Endothelial cell of umbilical vein (primary cell): ENCODE measurements around the gene PYGO1. TPM values are rescaled to one million over a fixed set of nuclear protein-coding genes. Genes with fewer than 3 reads are reported as not detected.

Source experiments
- BruUV-seq: library from RNA; stranded (reverse); fragments of 400-500 nt; replicated peaks from 2 replicates; lab custom pipeline; 2021; lab: Mats Ljungman, UMichigan
- CTCF ChIA-PET: fragments of 300-600, 350-600 bp; sonication (Branson Sonifier 250); formaldehyde crosslinking; loops from one replicate; lab custom pipeline; 2021; ENCODE audit warnings: antibody characterized with exemption, inconsistent platforms; lab: Charles Lee
- POLR2A ChIA-PET: fragments of 300-600, 350-600 bp; sonication (Branson Sonifier 250); formaldehyde crosslinking; loops from one replicate; lab custom pipeline; 2021; ENCODE audit warnings: antibody characterized with exemption, inconsistent platforms; lab: Charles Lee
- DNase-seq: peaks from one replicate; pipeline ENCODE4 v3.0.0-alpha.2; 2011; ENCODE audit warnings: low read depth, low spot score
- FAIRE-seq: peaks from 2 replicates; lab custom pipeline; 2011; peaks lifted over from hg19 to GRCh38; lab: Jason Lieb, UNC
- H2AFZ ChIP-seq: 2 replicates; pipeline ENCODE4 v1.6.0; 2012; ENCODE audit warnings: low read depth, low read length, control low read depth, inconsistent platforms
- H3K27ac ChIP-seq: 2 replicates; pipeline ENCODE4 v1.5.1; 2011; ENCODE audit warnings: low read depth, mild to moderate bottlenecking, control low read depth, low read length, moderate library complexity; ENCODE audit not compliant: insufficient read depth
- H3K27me3 ChIP-seq, 2 experiments: 2 replicates each; pipeline versions ENCODE4 v1.6.0 to v1.6.1; 2011; ENCODE audit warnings: low read length in 2 of 2, mixed read lengths in 1 of 2; ENCODE audit not compliant: control insufficient read depth in 2 of 2, insufficient read depth in 2 of 2
- H3K36me3 ChIP-seq, 2 experiments: 2 replicates in 1 of 2; 3 replicates in 1 of 2; pipeline ENCODE4 v1.5.1; 2011; ENCODE audit warnings: low read length in 2 of 2, mild to moderate bottlenecking in 1 of 2, moderate library complexity in 1 of 2; ENCODE audit not compliant: control insufficient read depth in 2 of 2, insufficient read depth in 2 of 2; ENCODE audit errors: extremely low read depth in 1 of 2
- H3K4me1 ChIP-seq: 3 replicates; pipeline ENCODE4 v1.5.1; 2011; ENCODE audit warnings: mild to moderate bottlenecking, low read length; ENCODE audit not compliant: control insufficient read depth, insufficient read depth; ENCODE audit errors: extremely low read depth
- H3K4me2 ChIP-seq: 2 replicates; pipeline ENCODE4 v1.6.1; 2011; ENCODE audit warnings: low read length, control low read depth, mixed read lengths; ENCODE audit not compliant: insufficient read depth
- H3K4me3 ChIP-seq, 3 experiments: fragments of 200-600 bp in 1 of 3; sonication (generic), shearing (Covaris generic) in 1 of 3; replicated peaks in 1 of 3; 2 replicates each; pipeline ENCODE4 v1.5.1; 2011 to 2016; ENCODE audit warnings: control low read depth in 3 of 3, low read length in 3 of 3, mild to moderate bottlenecking in 2 of 3, inconsistent platforms in 1 of 3, low read depth in 1 of 3, moderate library complexity in 1 of 3; ENCODE audit not compliant: insufficient read depth in 1 of 3
- H3K79me2 ChIP-seq: 2 replicates; pipeline ENCODE4 v1.6.0; 2012; ENCODE audit warnings: low read length, inconsistent platforms; ENCODE audit not compliant: control insufficient read depth, insufficient read depth
- H3K9ac ChIP-seq: replicated peaks from 2 replicates; pipeline ENCODE3; 2011; ENCODE audit warnings: low read length, control low read depth; ENCODE audit not compliant: insufficient read depth; ENCODE audit errors: extremely low read depth
- H3K9me1 ChIP-seq: replicated peaks from 3 replicates; pipeline ENCODE4 v1.6.0; 2011; ENCODE audit warnings: mild to moderate bottlenecking, low read length; ENCODE audit not compliant: control insufficient read depth, insufficient read depth; ENCODE audit errors: extremely low read depth
- H3K9me3 ChIP-seq: replicated peaks from 2 replicates; pipeline ENCODE4 v1.5.1; 2012; ENCODE audit warnings: low read length, inconsistent platforms; ENCODE audit not compliant: control insufficient read depth, insufficient read depth
- H4K20me1 ChIP-seq: replicated peaks from 2 replicates; pipeline ENCODE3; 2011; ENCODE audit warnings: mild to moderate bottlenecking, low read length; ENCODE audit not compliant: control insufficient read depth, insufficient read depth; ENCODE audit errors: extremely low read depth
- EZH2 ChIP-seq: IDR thresholded peaks from 2 replicates; pipeline ENCODE4 v1.6.1; 2012; ENCODE audit warnings: borderline replicate concordance, low read depth, mild to moderate bottlenecking, moderate library complexity, low read length, inconsistent platforms; ENCODE audit not compliant: severe bottlenecking
- FOS ChIP-seq: IDR thresholded peaks from 2 replicates; pipeline ENCODE4 v1.6.1; 2011; ENCODE audit warnings: mild to moderate bottlenecking, low read length, moderate library complexity, borderline replicate concordance; ENCODE audit not compliant: insufficient read depth
- GATA2 ChIP-seq: IDR thresholded peaks from 2 replicates; pipeline ENCODE4 v1.7.0; 2011; ENCODE audit warnings: low read depth, mild to moderate bottlenecking, moderate library complexity, mixed read lengths, low read length; ENCODE audit not compliant: insufficient read length, insufficient read depth
- JUN ChIP-seq: IDR thresholded peaks from 2 replicates; pipeline ENCODE4 v1.6.1; 2011; ENCODE audit warnings: borderline replicate concordance, low read depth; ENCODE audit not compliant: insufficient read length, insufficient read depth
- MYC ChIP-seq: IDR thresholded peaks from one replicate; pipeline ENCODE4 v1.6.1; 2011; ENCODE audit warnings: mild to moderate bottlenecking, low read depth, low read length
- POLR2A ChIP-seq: IDR thresholded peaks from 2 replicates; pipeline ENCODE4 v1.6.1; 2012; ENCODE audit warnings: low read depth, mild to moderate bottlenecking, control low read depth, low read length
- POLR2AphosphoS5 ChIP-seq: IDR thresholded peaks from 2 replicates; pipeline ENCODE4 v1.6.1; 2012; ENCODE audit warnings: low read depth, mild to moderate bottlenecking, control low read depth, low read length, moderate library complexity; ENCODE audit not compliant: insufficient read depth
- dilution Hi-C: fragments of 300-500 bp; cut with MboI; formaldehyde crosslinking; loops from one replicate; pipeline ENCODE4 v1.15.0; 2019; ENCODE audit warnings: low sequenced_read_pairs; ENCODE audit not compliant: extremely low pct_ligation_motif_present
- intact Hi-C: fragments of 100-400 bp; cut with micrococcal nuclease; formaldehyde crosslinking; loops from one replicate; pipeline ENCODE4 v1.10.0; 2022
- polyA plus RNA-seq, 4 experiments: library from polyadenylated mRNA; depleted of rRNA in 3 of 4; stranded (reverse) in 3 of 4; unstranded in 1 of 4; fragments of >200 nt; gene quantifications; 2 replicates each; pipeline versions ENCODE4 v1.2.1 to v1.2.3, GENCODE V29; 2011 to 2012; ENCODE audit warnings: missing spikeins in 1 of 4
- total RNA-seq: library from RNA; stranded (reverse); gene quantifications from 2 replicates; pipeline ENCODE4 v1.2.3, GENCODE V29; 2021
- TF ChIP-seq, protein P1 (sequence below): IDR thresholded peaks from 2 replicates; pipeline ENCODE4 v1.6.1; 2011; ENCODE audit not compliant: insufficient read depth, insufficient read length
- TF ChIP-seq, protein P2 (sequence below), 2 donors: IDR thresholded peaks; 1 replicate in 1 of 2; 2 replicates in 1 of 2; pipeline ENCODE4 v1.5.1; 2011; ENCODE audit warnings: low read length in 2 of 2, mild to moderate bottlenecking in 2 of 2, moderate library complexity in 2 of 2, control low read depth in 1 of 2, inconsistent platforms in 1 of 2, low read depth in 1 of 2; ENCODE audit not compliant: insufficient read depth in 1 of 2; ENCODE audit errors: extremely low read depth in 1 of 2

Gene PYGO1
- total and polyA plus RNA-seq, 2 donors (not counting 3 experiments of a cell fraction or from before 2014, with no cell fraction given) = 1.9 to 7.6 TPM

DNA sequence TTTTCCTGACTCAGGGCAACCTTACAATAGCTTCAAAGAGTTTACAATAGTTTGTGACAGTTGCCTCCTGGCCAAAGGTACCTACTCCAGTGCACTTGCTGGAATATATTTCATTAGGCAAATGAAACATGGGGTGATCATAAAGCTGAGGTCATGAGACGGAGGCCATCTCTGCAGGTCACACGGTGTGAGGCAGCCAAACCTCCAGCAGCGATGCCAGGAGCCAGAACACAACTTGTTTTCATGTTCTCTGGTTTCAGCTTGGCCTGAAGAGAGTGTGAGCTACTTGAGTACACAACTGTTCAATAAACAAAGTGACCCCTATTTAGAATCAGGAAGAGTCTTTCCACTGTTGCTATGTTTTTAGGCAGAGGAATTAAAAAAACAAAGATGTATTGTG, 42.7 kb upstream of the PYGO1 start:
- TF ChIP-seq, protein P1, sequence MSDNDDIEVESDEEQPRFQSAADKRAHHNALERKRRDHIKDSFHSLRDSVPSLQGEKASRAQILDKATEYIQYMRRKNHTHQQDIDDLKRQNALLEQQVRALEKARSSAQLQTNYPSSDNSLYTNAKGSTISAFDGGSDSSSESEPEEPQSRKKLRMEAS = no peak
- TF ChIP-seq JUN = no peak
- TF ChIP-seq, protein P2, sequence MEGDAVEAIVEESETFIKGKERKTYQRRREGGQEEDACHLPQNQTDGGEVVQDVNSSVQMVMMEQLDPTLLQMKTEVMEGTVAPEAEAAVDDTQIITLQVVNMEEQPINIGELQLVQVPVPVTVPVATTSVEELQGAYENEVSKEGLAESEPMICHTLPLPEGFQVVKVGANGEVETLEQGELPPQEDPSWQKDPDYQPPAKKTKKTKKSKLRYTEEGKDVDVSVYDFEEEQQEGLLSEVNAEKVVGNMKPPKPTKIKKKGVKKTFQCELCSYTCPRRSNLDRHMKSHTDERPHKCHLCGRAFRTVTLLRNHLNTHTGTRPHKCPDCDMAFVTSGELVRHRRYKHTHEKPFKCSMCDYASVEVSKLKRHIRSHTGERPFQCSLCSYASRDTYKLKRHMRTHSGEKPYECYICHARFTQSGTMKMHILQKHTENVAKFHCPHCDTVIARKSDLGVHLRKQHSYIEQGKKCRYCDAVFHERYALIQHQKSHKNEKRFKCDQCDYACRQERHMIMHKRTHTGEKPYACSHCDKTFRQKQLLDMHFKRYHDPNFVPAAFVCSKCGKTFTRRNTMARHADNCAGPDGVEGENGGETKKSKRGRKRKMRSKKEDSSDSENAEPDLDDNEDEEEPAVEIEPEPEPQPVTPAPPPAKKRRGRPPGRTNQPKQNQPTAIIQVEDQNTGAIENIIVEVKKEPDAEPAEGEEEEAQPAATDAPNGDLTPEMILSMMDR (IDR thresholded peaks at IDR 0.05; ENCODE audit: extremely low read depth in 1 of 2, insufficient read depth in 1 of 2, low read depth in 1 of 2, low read length in 2 of 2) = no peak
- TF ChIP-seq POLR2A = no peak
- TF ChIP-seq POLR2AphosphoS5 = no peak
- TF ChIP-seq MYC = no peak
- TF ChIP-seq GATA2 = no peak
- no peak for TF ChIP-seq FOS
- no peak for TF ChIP-seq EZH2
- Histone ChIP-seq H2AFZ (no peak overlapping the region), H3K36me3 (no peaks in the 10 kb centered on the region), H3K9me1 (no peaks in the 10 kb centered on the region), H3K4me3 (no peak overlapping the region), H3K27ac (no peak overlapping the region), H4K20me1 (no peaks in the 10 kb centered on the region), H3K9ac (no peak overlapping the region), H3K4me1 (peaks cover 6% of the 10 kb centered on the region), H3K4me2 (no peak overlapping the region), H3K27me3 (no peaks in the 10 kb centered on the region), H3K79me2 (no peaks in the 10 kb centered on the region), H3K9me3 (no peaks in the 10 kb centered on the region)
- CTCF ChIA-PET = interaction anchor here (0.7 to 3.6 kb wide), 4 partner anchors 10 to 144 kb away, joined by 3 to 11 read pairs (median 4); no protein-coding TSS in a partner anchor
- intact Hi-C loops (no loop called here), dilution Hi-C loops (no loop called here)
- BruUV-seq = no TSS peak
- POLR2A ChIA-PET = no interaction called here
- FAIRE-seq (no peak), DNase-seq (peak; percentile 11)
